Fibroblast of mammary gland (primary cell): ENCODE measurements around the gene KCNK4.

ENCODE experiments used
- DNase-seq: peaks from one replicate; pipeline ENCODE4 v3.0.0-alpha.2; 2010; ENCODE audit warnings: low read depth
- H3K4me3 ChIP-seq: 2 replicates; pipeline ENCODE4 v1.5.1; 2011; ENCODE audit warnings: low read depth, mild to moderate bottlenecking, low read length, moderate library complexity; ENCODE audit not compliant: control insufficient read depth
- TF ChIP-seq, protein P1 (sequence below): conservative IDR thresholded peaks from 2 replicates; pipeline ENCODE4 v1.5.1; 2011; ENCODE audit warnings: low read depth, low read length, inconsistent platforms; ENCODE audit not compliant: control insufficient read depth, insufficient read depth

The KCNK4 gene

DNA sequence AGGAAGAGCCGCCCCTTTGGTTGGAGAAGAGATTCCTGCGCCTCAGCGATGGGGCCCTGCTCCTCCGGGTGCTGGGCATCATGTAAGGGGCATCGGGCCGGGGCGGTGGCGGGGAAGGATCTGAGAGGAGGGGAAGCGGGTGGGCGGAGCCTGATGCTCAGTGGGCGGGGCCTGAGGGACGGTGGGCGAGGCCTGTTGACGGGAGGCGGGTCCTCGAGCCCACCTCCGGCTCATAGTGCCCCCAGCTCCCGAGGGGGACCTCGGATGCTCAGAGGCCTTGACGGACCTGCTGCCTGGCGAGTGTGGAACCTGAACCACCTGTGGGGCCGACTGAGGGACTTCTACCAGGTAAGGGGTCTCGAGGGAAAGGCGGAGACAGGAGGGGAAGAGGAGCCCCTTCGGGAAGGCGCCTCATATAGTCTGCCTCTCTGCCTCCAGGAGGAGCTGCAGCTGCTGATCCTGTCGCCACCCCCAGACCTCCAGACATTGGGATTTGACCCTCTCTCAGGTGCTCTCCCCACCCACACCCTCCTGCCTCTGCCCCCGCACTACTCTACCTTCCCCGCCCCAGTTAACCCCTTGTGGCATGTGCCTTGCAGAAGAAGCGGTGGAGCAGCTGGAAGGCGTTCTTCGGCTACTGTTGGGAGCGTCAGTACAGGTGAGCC is 49.7 kb downstream of the KCNK4 start:
- DNase-seq = no peak
- no peak overlapping the region for H3K4me3 ChIP-seq
- TF ChIP-seq, protein P1, sequence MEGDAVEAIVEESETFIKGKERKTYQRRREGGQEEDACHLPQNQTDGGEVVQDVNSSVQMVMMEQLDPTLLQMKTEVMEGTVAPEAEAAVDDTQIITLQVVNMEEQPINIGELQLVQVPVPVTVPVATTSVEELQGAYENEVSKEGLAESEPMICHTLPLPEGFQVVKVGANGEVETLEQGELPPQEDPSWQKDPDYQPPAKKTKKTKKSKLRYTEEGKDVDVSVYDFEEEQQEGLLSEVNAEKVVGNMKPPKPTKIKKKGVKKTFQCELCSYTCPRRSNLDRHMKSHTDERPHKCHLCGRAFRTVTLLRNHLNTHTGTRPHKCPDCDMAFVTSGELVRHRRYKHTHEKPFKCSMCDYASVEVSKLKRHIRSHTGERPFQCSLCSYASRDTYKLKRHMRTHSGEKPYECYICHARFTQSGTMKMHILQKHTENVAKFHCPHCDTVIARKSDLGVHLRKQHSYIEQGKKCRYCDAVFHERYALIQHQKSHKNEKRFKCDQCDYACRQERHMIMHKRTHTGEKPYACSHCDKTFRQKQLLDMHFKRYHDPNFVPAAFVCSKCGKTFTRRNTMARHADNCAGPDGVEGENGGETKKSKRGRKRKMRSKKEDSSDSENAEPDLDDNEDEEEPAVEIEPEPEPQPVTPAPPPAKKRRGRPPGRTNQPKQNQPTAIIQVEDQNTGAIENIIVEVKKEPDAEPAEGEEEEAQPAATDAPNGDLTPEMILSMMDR = no peak

DNA sequence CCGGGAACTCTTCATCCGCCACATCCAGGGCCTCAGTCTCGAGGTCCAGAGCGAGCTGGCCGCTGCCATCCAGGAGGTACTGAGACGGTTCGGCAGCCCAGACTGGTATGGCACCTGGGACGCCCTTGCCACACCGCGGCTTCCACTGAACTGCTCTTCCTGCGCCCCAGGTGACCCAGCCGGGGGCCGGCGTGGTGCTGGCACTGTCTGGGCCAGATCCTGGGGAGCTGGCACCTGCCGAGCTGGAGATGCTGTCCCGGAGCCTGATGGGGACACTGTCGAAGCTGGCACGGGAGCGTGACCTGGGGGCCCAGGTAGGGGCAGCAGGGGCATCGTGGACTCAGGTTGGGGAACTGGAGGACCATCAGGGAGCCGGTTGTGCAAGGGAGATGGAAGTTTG is 50.3 kb downstream of the KCNK4 start:
- H3K4me3 ChIP-seq = no peak overlapping the region
- DNase-seq = no peak
- TF ChIP-seq, protein P1 = no peak

GRCh38 chr11:64341851-64342791 is 51.0 kb downstream of the KCNK4 start:
- peak; percentile 80 for DNase-seq
- TF ChIP-seq, protein P1 = no peak
- H3K4me3 ChIP-seq = peak overlapping the region; percentile 27

DNA sequence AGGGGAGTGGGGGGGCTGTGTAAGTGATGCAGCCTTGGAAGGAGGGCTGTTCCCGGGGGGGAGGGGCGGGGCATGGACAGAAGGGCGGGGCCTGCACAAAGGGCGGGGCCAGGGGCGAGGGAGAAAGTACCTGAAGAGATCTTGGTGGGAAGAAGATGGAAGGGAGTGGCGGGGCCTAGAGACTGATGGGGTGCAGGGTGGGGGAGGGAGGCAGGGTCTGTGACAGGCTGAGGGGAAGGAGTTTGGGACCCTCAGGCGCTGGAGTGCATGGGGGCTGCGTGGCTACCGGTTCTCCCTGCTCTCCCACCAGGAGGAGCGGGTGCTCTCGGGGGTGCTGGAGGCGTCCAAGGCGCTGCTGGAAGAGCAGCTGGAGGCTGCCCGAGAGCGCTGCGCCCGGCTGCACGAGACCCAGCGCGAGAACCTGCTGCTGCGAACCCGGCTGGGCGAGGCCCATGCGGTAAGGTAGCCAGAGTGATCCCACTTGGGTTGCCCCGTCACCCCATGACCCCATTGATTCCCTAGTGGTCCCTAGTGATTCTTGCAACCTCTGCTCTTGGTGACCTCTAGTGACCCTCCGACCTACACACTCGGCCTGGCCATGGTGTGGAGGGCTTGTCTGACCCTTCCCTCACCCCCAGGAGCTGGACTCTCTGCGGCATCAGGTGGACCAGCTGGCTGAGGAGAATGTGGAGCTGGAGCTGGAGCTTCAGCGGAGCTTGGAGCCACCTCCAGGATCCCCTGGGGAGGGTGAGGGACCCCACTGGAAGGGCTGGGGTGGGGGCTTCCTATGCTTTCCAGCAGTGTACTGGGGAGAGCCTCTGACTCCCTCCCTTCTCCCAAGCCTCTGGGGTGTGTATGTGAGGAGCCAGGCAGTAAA is 52.0 kb downstream of the KCNK4 start:
- TF ChIP-seq, protein P1 = no peak
- peak overlapping the region; percentile 12 for H3K4me3 ChIP-seq
- no peak for DNase-seq

GRCh38 chr11:64343767-64344559 is 52.9 kb downstream of the KCNK4 start:
- H3K4me3 ChIP-seq = no peak overlapping the region
- DNase-seq = no peak
- TF ChIP-seq, protein P1 = peak; percentile 31
